Astrocyte (in vitro differentiated cells and primary cell): ENCODE measurements around the gene ATP5PB. TPM values are rescaled to one million over a fixed set of nuclear protein-coding genes. Genes with fewer than 3 reads are reported as not detected.

ENCODE experiments used
- DNase-seq: peaks from one replicate; pipeline ENCODE4 v3.0.0-alpha.2; 2010; ENCODE audit warnings: low read depth
- FAIRE-seq: peaks from 2 replicates; lab custom pipeline; 2011; peaks lifted over from hg19 to GRCh38; lab: Jason Lieb, UNC
- H2AFZ ChIP-seq: 2 replicates; pipeline ENCODE4 v1.6.0; 2012; ENCODE audit warnings: low read depth, low read length, inconsistent platforms
- H3K27ac ChIP-seq: 2 replicates; pipeline ENCODE4 v1.5.1; 2011; ENCODE audit warnings: low read depth, low read length, inconsistent platforms
- H3K27me3 ChIP-seq: 2 replicates; pipeline ENCODE4 v1.6.0; 2011; ENCODE audit warnings: low read length, inconsistent platforms; ENCODE audit not compliant: insufficient read depth
- H3K36me3 ChIP-seq: 2 replicates; pipeline ENCODE4 v1.5.1; 2011; ENCODE audit warnings: low read length, inconsistent platforms; ENCODE audit not compliant: insufficient read depth
- H3K4me1 ChIP-seq: 2 replicates; pipeline ENCODE4 v1.5.1; 2011; ENCODE audit warnings: low read length, inconsistent platforms; ENCODE audit not compliant: insufficient read depth
- H3K4me2 ChIP-seq: 2 replicates; pipeline ENCODE4 v1.6.0; 2012; ENCODE audit warnings: low read length, inconsistent platforms
- H3K4me3 ChIP-seq: 2 replicates; pipeline ENCODE4 v1.5.1; 2011; ENCODE audit warnings: low read depth, mild to moderate bottlenecking, low read length, inconsistent platforms; ENCODE audit not compliant: insufficient read depth
- H3K79me2 ChIP-seq: 2 replicates; pipeline ENCODE4 v1.6.0; 2012; ENCODE audit warnings: mild to moderate bottlenecking, low read length, inconsistent platforms; ENCODE audit not compliant: insufficient read depth
- H3K9ac ChIP-seq: 2 replicates; pipeline ENCODE4 v1.6.0; 2012; ENCODE audit warnings: mild to moderate bottlenecking, low read length, inconsistent platforms
- H3K9me3 ChIP-seq: 2 replicates; pipeline ENCODE4 v1.5.1; 2012; ENCODE audit warnings: low read depth, mild to moderate bottlenecking, low read length, inconsistent platforms; ENCODE audit not compliant: insufficient read depth
- H4K20me1 ChIP-seq: 2 replicates; pipeline ENCODE4 v1.6.0; 2012; ENCODE audit warnings: low read length, inconsistent platforms; ENCODE audit not compliant: insufficient read depth
- H3K27ac Mint-ChIP-seq: one replicate; pipeline ENCODE4 v1.8.0; 2021; ENCODE audit warnings: mild to moderate bottlenecking, mixed read lengths; ENCODE audit not compliant: unreplicated experiment
- H3K27me3 Mint-ChIP-seq: one replicate; pipeline ENCODE4 v1.8.0; 2021; ENCODE audit warnings: low read depth, mixed read lengths; ENCODE audit not compliant: unreplicated experiment
- H3K36me3 Mint-ChIP-seq: one replicate; pipeline ENCODE4 v1.8.0; 2021; ENCODE audit warnings: low read depth, mixed read lengths; ENCODE audit not compliant: unreplicated experiment
- H3K4me1 Mint-ChIP-seq: one replicate; pipeline ENCODE4 v1.8.0; 2021; ENCODE audit warnings: low read depth, mixed read lengths; ENCODE audit not compliant: unreplicated experiment
- H3K4me3 Mint-ChIP-seq: one replicate; pipeline ENCODE4 v1.8.0; 2021; ENCODE audit warnings: mild to moderate bottlenecking, moderate library complexity, mixed read lengths; ENCODE audit not compliant: unreplicated experiment
- H3K9me3 Mint-ChIP-seq: one replicate; pipeline ENCODE4 v1.8.0; 2021; ENCODE audit warnings: mild to moderate bottlenecking, mixed read lengths; ENCODE audit not compliant: unreplicated experiment
- CTCF ChIP-seq: IDR thresholded peaks from 2 replicates; pipeline ENCODE4 v1.5.1; 2011; ENCODE audit warnings: low read depth, mild to moderate bottlenecking, inconsistent platforms, low read length, moderate library complexity; ENCODE audit not compliant: insufficient read depth
- EZH2 ChIP-seq: IDR thresholded peaks from 2 replicates; pipeline ENCODE4 v1.6.1; 2012; ENCODE audit warnings: mild to moderate bottlenecking, low read length, inconsistent platforms; ENCODE audit not compliant: insufficient read depth
- total RNA-seq: library from RNA; stranded (reverse); gene quantifications from 2 replicates; pipeline ENCODE4 v1.2.1, GENCODE V29; 2021

ATP5PB gene
- total RNA-seq, 1 donor from 2014 or later: 214 TPM

DNA sequence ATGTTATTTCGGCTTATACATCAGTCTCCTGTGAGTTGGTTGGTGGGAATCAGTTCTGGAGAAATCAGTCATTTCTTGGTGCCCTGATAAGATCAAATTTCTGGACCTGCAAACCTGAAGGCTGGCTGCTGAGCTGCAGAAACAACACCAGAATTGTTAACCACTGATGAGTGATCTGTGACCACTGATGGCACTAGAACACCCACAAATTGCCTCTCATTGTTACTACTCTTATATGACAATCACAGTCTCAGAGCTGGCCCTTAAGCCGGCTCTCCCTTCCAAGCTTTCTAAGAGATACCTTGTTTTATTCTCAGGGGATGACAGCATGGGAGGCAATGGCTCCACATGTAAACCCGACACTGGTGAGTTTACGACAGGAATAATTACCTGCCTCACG lies 26.4 kb downstream of the ATP5PB start:
- no peak for TF ChIP-seq CTCF
- H4K20me1 ChIP-seq: no peaks in the 10 kb centered on the region
- H3K4me3 ChIP-seq: no peak overlapping the region
- Mint-ChIP-seq H3K9me3 (no peaks in the 10 kb centered on the region), H3K4me3 (no peak overlapping the region), H3K27ac (no peak overlapping the region), H3K4me1 (peaks cover 4% of the 10 kb centered on the region), H3K36me3 (peaks cover 2% of the 10 kb centered on the region), H3K27me3 (peaks cover 4% of the 10 kb centered on the region)
- H2AFZ ChIP-seq: no peak overlapping the region
- FAIRE-seq (no peak), DNase-seq (no peak)
- H3K36me3 ChIP-seq: no peaks in the 10 kb centered on the region
- H3K27ac ChIP-seq: no peak overlapping the region
- no peak overlapping the region for H3K9ac ChIP-seq
- H3K79me2 ChIP-seq: no peaks in the 10 kb centered on the region
- H3K4me1 ChIP-seq: no peaks in the 10 kb centered on the region
- no peak overlapping the region for H3K4me2 ChIP-seq
- no peaks in the 10 kb centered on the region for H3K9me3 ChIP-seq
- peaks cover 3% of the 10 kb centered on the region for H3K27me3 ChIP-seq

GRCh38 chr1:111476214-111476613 lies 26.9 kb downstream of the ATP5PB start:
- Mint-ChIP-seq H3K27me3 (peaks cover 4% of the 10 kb centered on the region), H3K36me3 (peaks cover 2% of the 10 kb centered on the region), H3K4me1 (peaks cover 4% of the 10 kb centered on the region), H3K4me3 (no peak overlapping the region), H3K27ac (no peak overlapping the region), H3K9me3 (no peaks in the 10 kb centered on the region)
- no peaks in the 10 kb centered on the region for H3K9me3 ChIP-seq
- no peaks in the 10 kb centered on the region for H3K79me2 ChIP-seq
- H3K4me3 ChIP-seq: no peak overlapping the region
- no peak for DNase-seq
- H2AFZ ChIP-seq: no peak overlapping the region
- H3K27me3 ChIP-seq: peaks cover 3% of the 10 kb centered on the region
- H3K27ac ChIP-seq: no peak overlapping the region
- no peaks in the 10 kb centered on the region for H3K4me1 ChIP-seq
- TF ChIP-seq CTCF (no peak), EZH2 (no peak)
- no peaks in the 10 kb centered on the region for H3K36me3 ChIP-seq
- H4K20me1 ChIP-seq: no peaks in the 10 kb centered on the region
- H3K9ac ChIP-seq: no peak overlapping the region
- no peak overlapping the region for H3K4me2 ChIP-seq
- no peak for FAIRE-seq

GRCh38 chr1:111476761-111477309 lies 27.6 kb downstream of the ATP5PB start:
- no peaks in the 10 kb centered on the region for H3K4me1 ChIP-seq
- no peak overlapping the region for H3K27ac ChIP-seq
- no peak for TF ChIP-seq EZH2
- no peak for TF ChIP-seq CTCF
- H3K79me2 ChIP-seq: no peaks in the 10 kb centered on the region
- H3K9me3 ChIP-seq: no peaks in the 10 kb centered on the region
- FAIRE-seq: no peak
- no peak overlapping the region for H3K4me2 ChIP-seq
- no peak for DNase-seq
- H3K36me3 ChIP-seq: no peaks in the 10 kb centered on the region
- peaks cover 3% of the 10 kb centered on the region for H3K27me3 ChIP-seq
- no peak overlapping the region for H2AFZ ChIP-seq
- no peaks in the 10 kb centered on the region for H4K20me1 ChIP-seq
- Mint-ChIP-seq H3K36me3 (peaks cover 2% of the 10 kb centered on the region), H3K4me1 (peaks cover 4% of the 10 kb centered on the region), H3K27ac (no peak overlapping the region), H3K9me3 (no peaks in the 10 kb centered on the region), H3K4me3 (no peak overlapping the region), H3K27me3 (peaks cover 4% of the 10 kb centered on the region)
- H3K4me3 ChIP-seq: no peak overlapping the region
- no peak overlapping the region for H3K9ac ChIP-seq
